K562 (cell line): ENCODE results near the gene SLC44A5. TPM values are rescaled to one million over a fixed set of nuclear protein-coding genes. Genes with fewer than 3 reads are reported as not detected.

Source experiments
- ATAC-seq: fragments of 200-7000 bp; cut with Tn5 transposase; 3 replicates; pipeline ENCODE4 v1.9.1; 2020; ENCODE audit warnings: moderate library complexity
- BruUV-seq: library from RNA; stranded (reverse); fragments of 400-500 nt; replicated peaks from 2 replicates; lab custom pipeline; 2021; lab: Mats Ljungman, UMichigan
- CTCF ChIA-PET: fragments of 300-600 bp; formaldehyde crosslinking; extraction: SDS; loops from one replicate; lab custom pipeline; 2021; ENCODE audit warnings: low intra/inter-chr PET ratio; lab: Yijun Ruan, JAX
- POLR2A ChIA-PET: fragments of 300-600, 350-650 bp; sonication (Branson Sonifier 250); formaldehyde crosslinking; extraction: SDS; loops from one replicate; lab custom pipeline; 2021; ENCODE audit warnings: antibody characterized with exemption, inconsistent platforms; lab: Yijun Ruan, JAX
- DNase-seq, 4 experiments: peaks; one replicate each; pipeline versions ENCODE4 v3.0.0 to v3.0.0-alpha.2; 2011 to 2018; ENCODE audit warnings: low spot score in 3 of 4, mixed read lengths in 3 of 4; ENCODE audit errors: extremely low read depth in 1 of 4
- FAIRE-seq: peaks from 2 replicates; lab custom pipeline; 2011; peaks lifted over from hg19 to GRCh38; lab: Jason Lieb, UNC
- H2AFZ ChIP-seq: 2 replicates; pipeline ENCODE4 v1.6.0; 2011; ENCODE audit warnings: low read depth, low read length, control low read depth, inconsistent platforms
- H3K27ac ChIP-seq: fragments of 200-600 bp; 3 replicates; pipeline ENCODE4 v1.8.0; 2011; ENCODE audit warnings: low read depth, mild to moderate bottlenecking, control low read depth, inconsistent platforms, low read length, moderate library complexity, mixed read lengths; ENCODE audit errors: extremely low read depth
- H3K27me3 ChIP-seq, 2 experiments: fragments of 300-600 bp in 1 of 2; 2 replicates in 1 of 2; 3 replicates in 1 of 2; pipeline versions ENCODE4 v1.6.0 to v1.8.0; 2011; ENCODE audit warnings: inconsistent platforms in 2 of 2, low read length in 2 of 2, mild to moderate bottlenecking in 1 of 2, mixed read lengths in 1 of 2, moderate library complexity in 1 of 2; ENCODE audit not compliant: control insufficient read depth in 2 of 2, insufficient read depth in 2 of 2
- H3K36me3 ChIP-seq: fragments of 300-600 bp; 3 replicates; pipeline ENCODE4 v1.8.0; 2011; ENCODE audit warnings: mild to moderate bottlenecking, low read length, inconsistent platforms; ENCODE audit not compliant: control insufficient read depth, insufficient read depth
- H3K4me1 ChIP-seq, 2 experiments: fragments of 200-600 bp in 1 of 2; replicated peaks in 1 of 2; 2 replicates in 1 of 2; 3 replicates in 1 of 2; pipeline versions ENCODE4 v1.5.1 to v1.8.0; 2011; ENCODE audit warnings: inconsistent platforms in 2 of 2, low read length in 2 of 2, mild to moderate bottlenecking in 1 of 2, mixed read lengths in 1 of 2, moderate library complexity in 1 of 2; ENCODE audit not compliant: control insufficient read depth in 2 of 2, insufficient read depth in 2 of 2
- H3K4me2 ChIP-seq: 2 replicates; pipeline ENCODE4 v1.6.1; 2011; ENCODE audit warnings: low read length, control low read depth, inconsistent platforms, mixed read lengths; ENCODE audit not compliant: insufficient read depth
- H3K4me3 ChIP-seq: fragments of 200-600 bp; sonication (generic), shearing (Covaris generic); 2 replicates; pipeline ENCODE4 v1.5.1; 2016; ENCODE audit warnings: control low read depth, inconsistent platforms
- H3K79me2 ChIP-seq: fragments of 200-600 bp; 3 replicates; pipeline ENCODE4 v1.8.0; 2011; ENCODE audit warnings: low read length, inconsistent platforms; ENCODE audit not compliant: control insufficient read depth, insufficient read depth
- H3K9ac ChIP-seq, 2 experiments: 2 replicates each; pipeline versions ENCODE4 v1.6.0 to v1.6.1; 2011; ENCODE audit warnings: low read depth in 2 of 2, low read length in 2 of 2, control low read depth in 1 of 2, inconsistent platforms in 1 of 2, mild to moderate bottlenecking in 1 of 2, mixed read lengths in 1 of 2; ENCODE audit not compliant: insufficient read depth in 1 of 2
- H3K9me1 ChIP-seq: one replicate; pipeline ENCODE4 v1.6.0; 2011; ENCODE audit warnings: inconsistent platforms, mild to moderate bottlenecking, low read length, moderate library complexity; ENCODE audit not compliant: control insufficient read depth, insufficient read depth
- H3K9me3 ChIP-seq: replicated peaks from 2 replicates; pipeline ENCODE4 v1.5.1; 2011; ENCODE audit warnings: low read depth, low read length, inconsistent platforms; ENCODE audit not compliant: control insufficient read depth, insufficient read depth
- H4K20me1 ChIP-seq: replicated peaks from 2 replicates; pipeline ENCODE4 v1.6.1; 2011; ENCODE audit warnings: low read length, inconsistent platforms, mixed read lengths; ENCODE audit not compliant: control insufficient read depth, insufficient read depth
- CC2D1A ChIP-seq: fragments of 450-650 bp; IDR thresholded peaks from 2 replicates; pipeline ENCODE4 v1.6.1; 2017; ENCODE audit warnings: mild to moderate bottlenecking
- HOXB6 ChIP-seq: fragments of 250-450 bp; sonication (Bioruptor Pico); IDR thresholded peaks from 2 replicates; pipeline ENCODE4 v1.5.1; 2022; ENCODE audit warnings: mild to moderate bottlenecking, borderline replicate concordance
- KAT8 ChIP-seq: fragments of 450-650 bp; IDR thresholded peaks from 2 replicates; pipeline ENCODE4 v1.6.1; 2016; ENCODE audit warnings: low read depth, mild to moderate bottlenecking
- POLR2G ChIP-seq: fragments of 200-400 bp; formaldehyde crosslinking; IDR thresholded peaks from 2 replicates; pipeline ENCODE4 v1.6.1; 2017; ENCODE audit warnings: low read depth, mild to moderate bottlenecking, antibody characterized with exemption, low read length, moderate library complexity
- PPARD ChIP-seq: fragments of 250-450 bp; sonication (Bioruptor Pico); IDR thresholded peaks from 2 replicates; pipeline ENCODE4 v1.8.0; 2022; ENCODE audit warnings: inconsistent platforms, mild to moderate bottlenecking, moderate library complexity
- SIN3B ChIP-seq: fragments of 450-650 bp; IDR thresholded peaks from 2 replicates; pipeline ENCODE4 v1.6.1; 2017; ENCODE audit warnings: low read depth, mild to moderate bottlenecking, moderate library complexity
- STAG1 ChIP-seq: sonication (generic); formaldehyde crosslinking; IDR thresholded peaks from 2 replicates; pipeline ENCODE4 v1.5.0; 2020; ENCODE audit warnings: missing genetic modification reagents, borderline replicate concordance
- TARDBP ChIP-seq: fragments of 450-650 bp; IDR thresholded peaks from 2 replicates; pipeline ENCODE4 v1.6.1; 2016
- TRIM24 ChIP-seq, 2 experiments: fragments of 450-650 bp; IDR thresholded peaks; 2 replicates each; pipeline ENCODE4 v1.6.1; 2016
- ZNF384 ChIP-seq: IDR thresholded peaks from 2 replicates; pipeline ENCODE4 v1.6.1; 2012; ENCODE audit warnings: low read depth, low read length, improper control_type of control experiment
- WGBS: fragments of 100-300 bp; shearing (Covaris generic); methylation state at CpG from one replicate; pipeline ENCODE4 v1.1.6; 2016; ENCODE audit warnings: low coverage, mixed read lengths; ENCODE audit not compliant: insufficient coverage; ENCODE audit errors: missing lambda C conversion rate; 5-methylcytosine and 5-hydroxymethylcytosine counted together
- in situ Hi-C: fragments of 300-500 bp; cut with MboI; formaldehyde crosslinking; loops from 4 replicates; pipeline ENCODE4 v1.15.0; 2018; ENCODE audit warnings: inconsistent platforms, mixed read lengths
- intact Hi-C: fragments of 100-400 bp; cut with micrococcal nuclease; formaldehyde crosslinking; loops from 2 replicates; pipeline ENCODE4 v1.14.2; 2022
- polyA plus RNA-seq, 8 experiments: library from polyadenylated mRNA; depleted of rRNA in 4 of 8; stranded (reverse) in 5 of 8; unstranded in 3 of 8; fragments of >200 nt; fragmentation: Nextera tagmentation in 2 of 8; fragmentation: Illumina TruSeq in 1 of 8; extraction: Ambion mirVana in 2 of 8; extraction: Trizol in 1 of 8; gene quantifications; 2 replicates each; pipeline versions ENCODE4 v1.2.1 to v1.2.3, GENCODE V29; 2011 to 2014; ENCODE audit warnings: inconsistent platforms in 1 of 8, missing spikeins in 1 of 8
- total RNA-seq, 7 experiments: library from RNA; depleted of rRNA in 6 of 7; stranded (reverse); fragments of >200 nt in 6 of 7; fragmentation: Illumina TruSeq in 2 of 7; extraction: Trizol in 2 of 7; gene quantifications; 2 replicates each; pipeline versions ENCODE4 v1.2.1 to v1.2.3, GENCODE V29; 2011 to 2021; ENCODE audit warnings: low replicate concordance in 1 of 7
- TF ChIP-seq, protein P1 (sequence below): sonication (generic); formaldehyde crosslinking; IDR thresholded peaks from 2 replicates; pipeline ENCODE4 v1.9.0; 2022; ENCODE audit warnings: mild to moderate bottlenecking, missing genetic modification reagents
- TF ChIP-seq, protein P2 (sequence below): fragments of 450-650 bp; IDR thresholded peaks from 2 replicates; pipeline ENCODE4 v1.6.1; 2016; ENCODE audit warnings: mild to moderate bottlenecking
- TF ChIP-seq, protein P3 (sequence below): fragments of 250-450 bp; sonication (Bioruptor Pico); IDR thresholded peaks from 2 replicates; pipeline ENCODE4 v1.5.0; 2021; ENCODE audit warnings: mild to moderate bottlenecking, moderate library complexity
- TF ChIP-seq, protein P4 (sequence below): fragments of 250-450 bp; sonication (Bioruptor Pico); IDR thresholded peaks from 2 replicates; pipeline ENCODE4 v1.5.0; 2020; ENCODE audit warnings: mild to moderate bottlenecking, borderline replicate concordance

Gene SLC44A5
- total and polyA plus RNA-seq, 9 of the 15 experiments (the other 6 are each of a cell fraction or from before 2014, with no cell fraction given): 1.2 to 10.1 (median 3.2) TPM

DNA sequence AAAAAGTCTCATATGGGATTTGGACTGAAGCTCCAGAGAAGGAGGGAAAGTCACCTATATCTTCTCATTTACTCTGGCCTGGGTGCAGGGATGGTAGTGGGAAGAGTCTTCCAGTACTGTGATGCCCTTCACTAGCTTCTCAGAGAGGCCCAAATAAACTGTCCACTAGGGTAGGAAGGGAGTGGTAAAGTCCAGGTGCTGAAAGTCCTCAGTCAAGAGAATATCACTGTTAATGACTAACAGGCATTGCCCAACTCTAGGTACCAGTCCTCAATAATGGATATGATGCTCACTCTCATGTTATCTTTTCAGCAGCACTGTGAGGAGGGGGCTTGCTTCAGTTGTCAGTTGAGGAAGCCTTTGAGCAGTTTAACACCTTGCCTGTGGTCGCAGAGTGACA lies 412.8 kb downstream of the SLC44A5 start:
- H3K79me2 ChIP-seq: no peaks in the 10 kb centered on the region
- DNase-seq (no peak), ATAC-seq (no peak), FAIRE-seq (no peak)
- intact Hi-C loops: no loop called here
- H3K4me1 ChIP-seq: no peaks in the 10 kb centered on the region
- H3K4me2 ChIP-seq: no peak overlapping the region
- BruUV-seq: no TSS peak
- H3K27ac ChIP-seq: no peak overlapping the region
- H3K36me3 ChIP-seq: no peaks in the 10 kb centered on the region
- no peak overlapping the region for H2AFZ ChIP-seq
- H3K4me3 ChIP-seq: no peak overlapping the region
- no peaks in the 10 kb centered on the region for H3K9me1 ChIP-seq
- TF ChIP-seq TRIM24 (IDR thresholded peaks at IDR 0.05): no peak
- TF ChIP-seq KAT8: no peak
- TF ChIP-seq CC2D1A: no peak
- TF ChIP-seq ZNF384: no peak
- TF ChIP-seq TARDBP: no peak
- TF ChIP-seq SIN3B: no peak
- TF ChIP-seq PPARD (CRISPR knock-in tag): no peak
- TF ChIP-seq, protein P1, sequence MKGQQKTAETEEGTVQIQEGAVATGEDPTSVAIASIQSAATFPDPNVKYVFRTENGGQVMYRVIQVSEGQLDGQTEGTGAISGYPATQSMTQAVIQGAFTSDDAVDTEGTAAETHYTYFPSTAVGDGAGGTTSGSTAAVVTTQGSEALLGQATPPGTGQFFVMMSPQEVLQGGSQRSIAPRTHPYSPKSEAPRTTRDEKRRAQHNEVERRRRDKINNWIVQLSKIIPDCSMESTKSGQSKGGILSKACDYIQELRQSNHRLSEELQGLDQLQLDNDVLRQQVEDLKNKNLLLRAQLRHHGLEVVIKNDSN (CRISPR knock-in tag): no peak
- TF ChIP-seq POLR2G: no peak
- no peak for TF ChIP-seq HOXB6 (CRISPR knock-in tag)
- TF ChIP-seq, protein P2, sequence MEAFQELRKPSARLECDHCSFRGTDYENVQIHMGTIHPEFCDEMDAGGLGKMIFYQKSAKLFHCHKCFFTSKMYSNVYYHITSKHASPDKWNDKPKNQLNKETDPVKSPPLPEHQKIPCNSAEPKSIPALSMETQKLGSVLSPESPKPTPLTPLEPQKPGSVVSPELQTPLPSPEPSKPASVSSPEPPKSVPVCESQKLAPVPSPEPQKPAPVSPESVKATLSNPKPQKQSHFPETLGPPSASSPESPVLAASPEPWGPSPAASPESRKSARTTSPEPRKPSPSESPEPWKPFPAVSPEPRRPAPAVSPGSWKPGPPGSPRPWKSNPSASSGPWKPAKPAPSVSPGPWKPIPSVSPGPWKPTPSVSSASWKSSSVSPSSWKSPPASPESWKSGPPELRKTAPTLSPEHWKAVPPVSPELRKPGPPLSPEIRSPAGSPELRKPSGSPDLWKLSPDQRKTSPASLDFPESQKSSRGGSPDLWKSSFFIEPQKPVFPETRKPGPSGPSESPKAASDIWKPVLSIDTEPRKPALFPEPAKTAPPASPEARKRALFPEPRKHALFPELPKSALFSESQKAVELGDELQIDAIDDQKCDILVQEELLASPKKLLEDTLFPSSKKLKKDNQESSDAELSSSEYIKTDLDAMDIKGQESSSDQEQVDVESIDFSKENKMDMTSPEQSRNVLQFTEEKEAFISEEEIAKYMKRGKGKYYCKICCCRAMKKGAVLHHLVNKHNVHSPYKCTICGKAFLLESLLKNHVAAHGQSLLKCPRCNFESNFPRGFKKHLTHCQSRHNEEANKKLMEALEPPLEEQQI: no peak
- no peak for TF ChIP-seq STAG1 (CRISPR knock-in tag)
- TF ChIP-seq, protein P3, sequence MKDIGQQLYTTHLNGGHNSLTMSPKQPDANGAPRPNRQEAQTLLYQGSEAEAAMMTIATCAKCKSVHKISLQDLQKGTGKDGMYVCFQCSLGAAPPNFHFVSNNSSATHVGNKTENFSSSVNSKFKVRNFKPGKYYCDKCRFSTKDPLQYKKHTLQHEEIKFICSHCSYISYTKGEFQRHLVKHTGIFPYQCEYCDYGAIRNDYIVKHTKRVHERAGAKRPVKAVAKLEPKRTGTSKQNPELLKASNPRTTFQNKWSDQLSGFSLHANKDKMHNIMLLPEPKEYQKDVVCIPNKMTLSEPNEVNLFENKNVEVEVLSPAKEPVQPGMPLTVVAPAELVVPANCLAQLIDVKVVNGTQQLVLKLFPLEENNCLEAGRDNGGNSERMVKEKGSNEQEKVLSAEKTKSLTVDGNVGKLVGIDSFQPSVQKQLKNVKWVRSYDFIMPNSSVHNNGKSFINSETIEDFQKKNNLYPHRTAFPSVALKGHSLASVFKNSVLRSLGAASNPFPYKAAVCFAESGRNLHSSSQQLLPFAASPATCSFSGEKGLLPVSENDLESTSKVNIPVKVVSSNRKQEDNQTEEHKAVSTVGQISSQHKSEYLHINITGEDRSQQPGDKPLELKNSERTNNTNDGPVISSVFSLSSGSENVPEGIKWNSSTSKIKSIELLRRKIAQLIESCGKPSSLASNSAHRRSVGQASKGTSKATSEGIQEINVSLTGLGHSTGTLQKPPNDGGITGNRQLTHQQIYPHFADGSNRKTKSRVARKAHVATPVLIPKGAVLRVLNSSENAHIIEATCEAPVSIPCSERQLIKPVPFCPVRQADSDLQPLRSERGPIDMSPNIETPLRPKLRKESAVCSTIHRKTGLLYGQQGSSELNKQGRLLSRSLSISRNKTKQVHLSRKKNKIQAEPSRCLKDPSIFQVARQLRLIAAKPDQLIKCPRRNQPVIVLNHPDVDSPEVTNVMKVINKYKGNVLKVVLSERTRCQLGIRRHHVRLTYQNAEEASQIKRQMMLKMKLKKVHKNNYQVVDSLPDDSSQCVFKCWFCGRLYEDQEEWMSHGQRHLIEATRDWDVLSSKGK (CRISPR knock-in tag): no peak
- TF ChIP-seq, protein P4, sequence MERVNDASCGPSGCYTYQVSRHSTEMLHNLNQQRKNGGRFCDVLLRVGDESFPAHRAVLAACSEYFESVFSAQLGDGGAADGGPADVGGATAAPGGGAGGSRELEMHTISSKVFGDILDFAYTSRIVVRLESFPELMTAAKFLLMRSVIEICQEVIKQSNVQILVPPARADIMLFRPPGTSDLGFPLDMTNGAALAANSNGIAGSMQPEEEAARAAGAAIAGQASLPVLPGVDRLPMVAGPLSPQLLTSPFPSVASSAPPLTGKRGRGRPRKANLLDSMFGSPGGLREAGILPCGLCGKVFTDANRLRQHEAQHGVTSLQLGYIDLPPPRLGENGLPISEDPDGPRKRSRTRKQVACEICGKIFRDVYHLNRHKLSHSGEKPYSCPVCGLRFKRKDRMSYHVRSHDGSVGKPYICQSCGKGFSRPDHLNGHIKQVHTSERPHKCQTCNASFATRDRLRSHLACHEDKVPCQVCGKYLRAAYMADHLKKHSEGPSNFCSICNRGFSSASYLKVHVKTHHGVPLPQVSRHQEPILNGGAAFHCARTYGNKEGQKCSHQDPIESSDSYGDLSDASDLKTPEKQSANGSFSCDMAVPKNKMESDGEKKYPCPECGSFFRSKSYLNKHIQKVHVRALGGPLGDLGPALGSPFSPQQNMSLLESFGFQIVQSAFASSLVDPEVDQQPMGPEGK (CRISPR knock-in tag): no peak
- no peaks in the 10 kb centered on the region for H3K27me3 ChIP-seq
- ChIA-PET POLR2A (interaction anchor here (0.6 to 1.5 kb wide), 3 partner anchors 9 to 417 kb away, joined by 3 to 5 read pairs (median 3); no protein-coding TSS in a partner anchor), CTCF (no interaction called here)
- no peaks in the 10 kb centered on the region for H4K20me1 ChIP-seq
- no peak overlapping the region for H3K9ac ChIP-seq
- 0% methylated on average over 1 of the region's 1 CpG for WGBS
- H3K9me3 ChIP-seq: no peaks in the 10 kb centered on the region
- in situ Hi-C loops: no loop called here
